Measurements from ENCODE around the gene RBP4. TPM values are rescaled to one million over a fixed set of nuclear protein-coding genes. Genes with fewer than 3 reads are reported as not detected.

RBP4 gene
- total and polyA plus RNA-seq, 2 experiments from 2014 or later, result 0.86 TPM; not detected in 1

DNA sequence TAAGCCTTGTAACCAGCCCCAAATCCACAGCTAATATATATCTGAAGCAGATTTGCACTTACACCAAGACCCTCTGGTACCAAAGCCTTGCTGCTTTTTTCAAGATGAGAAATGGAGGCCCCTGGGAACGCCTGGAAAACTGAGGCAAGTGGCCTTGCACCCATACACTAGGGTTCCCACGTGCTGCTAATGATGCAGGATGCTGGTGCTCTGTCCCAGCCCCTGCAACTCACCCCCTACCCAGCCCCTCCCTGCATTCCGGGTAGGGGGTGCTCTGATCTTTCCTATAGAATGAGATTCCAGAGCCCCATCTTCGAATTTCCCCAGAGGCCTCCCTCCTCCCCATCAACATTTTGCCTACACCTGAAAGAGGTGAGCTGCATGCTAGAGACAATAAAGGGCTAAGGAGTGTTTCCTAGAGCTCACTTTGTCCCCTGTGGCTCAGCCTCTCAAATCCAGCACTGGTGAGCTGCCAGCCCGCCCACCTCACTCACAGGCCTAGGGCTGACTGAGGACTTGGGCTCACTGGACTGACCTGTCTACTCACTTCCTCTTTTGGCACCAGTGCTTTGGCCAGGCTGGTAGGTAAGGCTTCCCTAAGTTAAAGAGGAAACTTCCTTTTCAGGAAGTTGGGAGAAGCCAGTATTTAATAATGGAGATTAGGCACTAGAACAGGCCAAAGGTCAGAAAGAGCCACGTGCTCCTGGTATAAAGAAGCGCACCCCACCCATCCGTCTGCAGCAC lies 9.8 kb downstream of the RBP4 start:
- no peak overlapping the region for H3K27ac ChIP-seq
- H3K4me1 ChIP-seq (ENCODE audit: low read depth), result no peaks in the 10 kb centered on the region
- no peaks in the 10 kb centered on the region for H3K9me3 ChIP-seq (ENCODE audit: low read depth)
- DNase-seq (ENCODE audit: low read depth in 1 of 2, low spot score in 1 of 2), result no peak
- TF ChIP-seq, protein P1, sequence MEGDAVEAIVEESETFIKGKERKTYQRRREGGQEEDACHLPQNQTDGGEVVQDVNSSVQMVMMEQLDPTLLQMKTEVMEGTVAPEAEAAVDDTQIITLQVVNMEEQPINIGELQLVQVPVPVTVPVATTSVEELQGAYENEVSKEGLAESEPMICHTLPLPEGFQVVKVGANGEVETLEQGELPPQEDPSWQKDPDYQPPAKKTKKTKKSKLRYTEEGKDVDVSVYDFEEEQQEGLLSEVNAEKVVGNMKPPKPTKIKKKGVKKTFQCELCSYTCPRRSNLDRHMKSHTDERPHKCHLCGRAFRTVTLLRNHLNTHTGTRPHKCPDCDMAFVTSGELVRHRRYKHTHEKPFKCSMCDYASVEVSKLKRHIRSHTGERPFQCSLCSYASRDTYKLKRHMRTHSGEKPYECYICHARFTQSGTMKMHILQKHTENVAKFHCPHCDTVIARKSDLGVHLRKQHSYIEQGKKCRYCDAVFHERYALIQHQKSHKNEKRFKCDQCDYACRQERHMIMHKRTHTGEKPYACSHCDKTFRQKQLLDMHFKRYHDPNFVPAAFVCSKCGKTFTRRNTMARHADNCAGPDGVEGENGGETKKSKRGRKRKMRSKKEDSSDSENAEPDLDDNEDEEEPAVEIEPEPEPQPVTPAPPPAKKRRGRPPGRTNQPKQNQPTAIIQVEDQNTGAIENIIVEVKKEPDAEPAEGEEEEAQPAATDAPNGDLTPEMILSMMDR (IDR thresholded peaks at IDR 0.05; ENCODE audit: low read depth, low read length), result no peak
- no peaks in the 10 kb centered on the region for H3K27me3 ChIP-seq
- H3K4me3 ChIP-seq, result no peak overlapping the region
- H3K36me3 ChIP-seq, result no peaks in the 10 kb centered on the region

DNA sequence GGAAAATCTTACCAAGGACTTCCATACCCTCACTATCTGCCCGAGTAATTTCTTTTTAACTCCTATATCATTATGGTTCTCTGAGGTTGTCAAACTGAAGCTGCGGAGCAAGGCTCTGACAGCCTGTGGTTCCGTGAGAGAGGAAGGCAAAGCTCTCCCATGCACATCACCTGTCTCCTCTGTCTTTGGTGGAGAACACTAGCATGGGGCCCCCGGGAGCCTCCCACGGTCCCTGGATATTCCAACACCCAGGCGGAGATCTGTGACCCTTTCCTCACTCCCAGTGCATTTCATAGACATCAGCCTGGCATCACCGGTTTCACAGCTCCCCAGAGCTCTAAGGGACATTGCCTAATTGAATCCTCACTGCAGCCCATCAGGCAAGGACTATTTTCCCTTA lies 10.4 kb downstream of the RBP4 start:
- no peaks in the 10 kb centered on the region for H3K9me3 ChIP-seq (ENCODE audit: low read depth)
- H3K36me3 ChIP-seq, result no peaks in the 10 kb centered on the region
- TF ChIP-seq, protein P1 (IDR thresholded peaks at IDR 0.05; ENCODE audit: low read depth, low read length), result no peak
- H3K27me3 ChIP-seq, result no peaks in the 10 kb centered on the region
- H3K27ac ChIP-seq, result no peak overlapping the region
- DNase-seq (ENCODE audit: low read depth in 1 of 2, low spot score in 1 of 2), result no peak
- H3K4me1 ChIP-seq (ENCODE audit: low read depth), result no peaks in the 10 kb centered on the region
- H3K4me3 ChIP-seq, result no peak overlapping the region

DNA sequence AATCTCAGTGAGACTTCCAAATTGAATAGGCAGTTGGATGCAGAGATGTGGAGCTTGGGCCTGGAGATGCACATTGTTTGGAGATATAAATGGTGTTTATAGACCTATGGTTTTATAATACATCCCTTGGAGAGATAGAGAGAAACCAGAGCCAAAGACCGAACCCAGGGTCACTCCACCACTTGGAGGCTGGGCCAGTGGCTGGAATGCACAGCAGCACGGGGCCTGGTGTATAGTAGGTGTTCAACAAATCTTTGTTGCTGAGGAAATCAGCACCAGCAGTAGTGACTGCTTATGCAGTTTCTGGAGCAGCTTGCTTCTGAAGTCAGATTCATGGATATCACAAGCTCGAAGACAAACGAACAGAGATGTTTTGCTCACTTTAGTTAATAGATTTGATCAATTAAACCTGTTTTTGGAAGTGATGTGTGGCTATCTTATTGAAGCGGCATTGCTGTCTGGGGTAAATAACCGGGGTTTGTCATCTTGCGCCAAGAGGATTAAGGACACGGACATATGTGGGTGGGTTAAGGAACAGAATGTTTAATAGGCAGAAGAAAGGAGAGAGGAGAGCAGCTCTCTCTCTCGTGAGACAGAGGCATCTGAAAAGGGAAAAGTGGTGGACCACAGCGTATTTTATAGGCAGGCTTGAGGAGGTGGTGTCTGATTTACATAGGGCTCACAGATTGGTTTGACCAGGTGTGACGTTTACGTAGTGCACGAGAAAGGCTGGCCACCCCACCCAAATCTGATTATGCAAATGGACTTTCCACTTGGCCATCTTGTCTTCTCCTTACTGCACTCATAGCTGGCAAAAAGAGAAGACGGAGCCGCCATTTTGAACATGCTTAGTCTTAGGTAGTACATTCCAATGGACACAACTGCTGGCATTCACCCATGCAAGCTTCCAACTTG lies 11.1 kb downstream of the RBP4 start:
- Histone ChIP-seq H3K4me1 (ENCODE audit: low read depth) (no peaks in the 10 kb centered on the region), H3K9me3 (ENCODE audit: low read depth) (no peaks in the 10 kb centered on the region), H3K4me3 (no peak overlapping the region), H3K36me3 (no peaks in the 10 kb centered on the region), H3K27ac (no peak overlapping the region), H3K27me3 (no peaks in the 10 kb centered on the region)
- DNase-seq (ENCODE audit: low read depth in 1 of 2, low spot score in 1 of 2), result no peak
- TF ChIP-seq, protein P1 (IDR thresholded peaks at IDR 0.05; ENCODE audit: low read depth, low read length), result no peak

DNA sequence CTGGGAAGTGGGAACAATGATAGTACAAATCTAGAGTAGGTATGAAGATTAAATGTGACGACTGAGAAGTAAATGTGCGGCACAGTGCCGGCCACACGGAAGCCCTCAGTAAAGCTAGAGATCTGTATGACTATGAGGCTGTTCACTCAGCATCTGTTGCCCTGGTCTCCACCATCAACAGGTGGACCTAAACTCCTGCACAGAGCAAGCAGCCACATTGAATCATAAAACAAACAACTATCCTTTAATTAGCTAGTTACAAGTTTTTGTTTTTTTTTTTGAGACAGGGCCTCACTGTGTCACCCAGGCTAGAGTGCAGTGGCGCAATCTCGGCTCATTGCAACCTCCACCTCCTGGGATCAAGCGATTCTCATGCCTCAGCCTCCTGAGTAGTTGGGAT lies 16.6 kb downstream of the RBP4 start:
- no peaks in the 10 kb centered on the region for H3K36me3 ChIP-seq
- TF ChIP-seq, protein P1 (IDR thresholded peaks at IDR 0.05; ENCODE audit: low read depth, low read length), result no peak
- no peak overlapping the region for H3K4me3 ChIP-seq
- H3K27ac ChIP-seq, result no peak overlapping the region
- DNase-seq (ENCODE audit: low read depth in 1 of 2, low spot score in 1 of 2), result no peak
- H3K27me3 ChIP-seq, result no peaks in the 10 kb centered on the region
- H3K4me1 ChIP-seq (ENCODE audit: low read depth), result no peaks in the 10 kb centered on the region
- H3K9me3 ChIP-seq (ENCODE audit: low read depth), result no peaks in the 10 kb centered on the region

DNA sequence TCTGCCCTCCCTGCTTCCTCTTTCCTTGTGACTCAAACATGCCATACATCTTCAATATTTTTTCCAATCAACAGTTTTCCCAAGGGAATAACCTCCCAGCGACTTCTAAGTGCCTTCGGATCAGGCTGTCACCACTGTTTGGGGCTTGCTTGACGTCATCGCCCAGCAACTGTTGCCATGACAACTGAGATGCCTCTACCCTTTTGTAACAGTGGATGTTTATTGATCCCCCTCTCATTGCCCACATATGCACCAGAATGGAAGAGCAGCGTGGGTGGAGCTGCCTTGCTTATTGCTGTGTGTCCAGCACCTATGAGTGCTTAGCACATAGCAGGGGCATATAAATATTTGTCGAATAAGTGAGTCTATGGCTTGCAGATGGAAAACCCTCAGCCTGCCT lies 20.2 kb downstream of the RBP4 start:
- Histone ChIP-seq H3K27ac (no peak overlapping the region), H3K9me3 (ENCODE audit: low read depth) (no peaks in the 10 kb centered on the region), H3K4me3 (no peak overlapping the region), H3K27me3 (no peaks in the 10 kb centered on the region), H3K36me3 (no peaks in the 10 kb centered on the region), H3K4me1 (ENCODE audit: low read depth) (no peaks in the 10 kb centered on the region)
- TF ChIP-seq, protein P1 (IDR thresholded peaks at IDR 0.05; ENCODE audit: low read depth, low read length), result no peak
- DNase-seq (ENCODE audit: low read depth in 1 of 2, low spot score in 1 of 2), result peak in 1 of 2 donors; percentile 10
